ENCODE measurements around the gene MARK2.

DNA sequence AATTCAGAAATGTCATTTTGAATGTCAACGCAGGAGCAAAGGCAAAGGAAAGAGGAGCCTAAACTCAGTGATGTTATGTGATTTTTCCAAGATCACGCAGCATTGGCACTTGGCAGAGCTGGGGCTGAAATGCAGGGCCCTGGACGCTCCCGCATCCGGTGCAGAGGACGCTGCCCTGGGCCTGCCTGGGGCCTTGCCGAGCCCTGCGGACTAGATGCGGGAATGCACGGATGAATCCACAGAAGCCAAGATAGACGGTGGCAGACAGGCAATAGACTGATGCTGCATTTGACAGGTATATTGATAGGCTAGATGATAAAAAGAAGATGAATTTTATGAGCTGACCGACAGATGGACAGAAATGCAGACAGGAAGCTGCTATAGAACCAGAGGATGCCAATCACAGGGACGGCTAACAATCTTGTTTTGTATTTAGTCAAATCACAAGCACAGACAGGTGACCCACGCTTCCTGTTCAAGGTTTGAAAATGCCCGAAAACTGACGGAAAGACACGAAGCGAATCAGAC is 696 bp upstream of the MARK2 start:
- TF ChIP-seq, protein P1, sequence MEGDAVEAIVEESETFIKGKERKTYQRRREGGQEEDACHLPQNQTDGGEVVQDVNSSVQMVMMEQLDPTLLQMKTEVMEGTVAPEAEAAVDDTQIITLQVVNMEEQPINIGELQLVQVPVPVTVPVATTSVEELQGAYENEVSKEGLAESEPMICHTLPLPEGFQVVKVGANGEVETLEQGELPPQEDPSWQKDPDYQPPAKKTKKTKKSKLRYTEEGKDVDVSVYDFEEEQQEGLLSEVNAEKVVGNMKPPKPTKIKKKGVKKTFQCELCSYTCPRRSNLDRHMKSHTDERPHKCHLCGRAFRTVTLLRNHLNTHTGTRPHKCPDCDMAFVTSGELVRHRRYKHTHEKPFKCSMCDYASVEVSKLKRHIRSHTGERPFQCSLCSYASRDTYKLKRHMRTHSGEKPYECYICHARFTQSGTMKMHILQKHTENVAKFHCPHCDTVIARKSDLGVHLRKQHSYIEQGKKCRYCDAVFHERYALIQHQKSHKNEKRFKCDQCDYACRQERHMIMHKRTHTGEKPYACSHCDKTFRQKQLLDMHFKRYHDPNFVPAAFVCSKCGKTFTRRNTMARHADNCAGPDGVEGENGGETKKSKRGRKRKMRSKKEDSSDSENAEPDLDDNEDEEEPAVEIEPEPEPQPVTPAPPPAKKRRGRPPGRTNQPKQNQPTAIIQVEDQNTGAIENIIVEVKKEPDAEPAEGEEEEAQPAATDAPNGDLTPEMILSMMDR (conservative IDR thresholded peaks at IDR 0.05; ENCODE audit: low read length) = no peak
- no peak for TF ChIP-seq EZH2phosphoT487 (IDR thresholded peaks at IDR 0.05; ENCODE audit: borderline replicate concordance)
